Activated CD4-positive, alpha-beta T cell treated with anti-CD3 and anti-CD28 coated beads for 4 hours (primary cell): Measurements from ENCODE around the gene PRRT4.

Experiments
- DNase-seq, 2 donors: peaks; one replicate each; pipeline ENCODE4 v3.0.0-alpha.2; 2020

PRRT4 gene

DNA sequence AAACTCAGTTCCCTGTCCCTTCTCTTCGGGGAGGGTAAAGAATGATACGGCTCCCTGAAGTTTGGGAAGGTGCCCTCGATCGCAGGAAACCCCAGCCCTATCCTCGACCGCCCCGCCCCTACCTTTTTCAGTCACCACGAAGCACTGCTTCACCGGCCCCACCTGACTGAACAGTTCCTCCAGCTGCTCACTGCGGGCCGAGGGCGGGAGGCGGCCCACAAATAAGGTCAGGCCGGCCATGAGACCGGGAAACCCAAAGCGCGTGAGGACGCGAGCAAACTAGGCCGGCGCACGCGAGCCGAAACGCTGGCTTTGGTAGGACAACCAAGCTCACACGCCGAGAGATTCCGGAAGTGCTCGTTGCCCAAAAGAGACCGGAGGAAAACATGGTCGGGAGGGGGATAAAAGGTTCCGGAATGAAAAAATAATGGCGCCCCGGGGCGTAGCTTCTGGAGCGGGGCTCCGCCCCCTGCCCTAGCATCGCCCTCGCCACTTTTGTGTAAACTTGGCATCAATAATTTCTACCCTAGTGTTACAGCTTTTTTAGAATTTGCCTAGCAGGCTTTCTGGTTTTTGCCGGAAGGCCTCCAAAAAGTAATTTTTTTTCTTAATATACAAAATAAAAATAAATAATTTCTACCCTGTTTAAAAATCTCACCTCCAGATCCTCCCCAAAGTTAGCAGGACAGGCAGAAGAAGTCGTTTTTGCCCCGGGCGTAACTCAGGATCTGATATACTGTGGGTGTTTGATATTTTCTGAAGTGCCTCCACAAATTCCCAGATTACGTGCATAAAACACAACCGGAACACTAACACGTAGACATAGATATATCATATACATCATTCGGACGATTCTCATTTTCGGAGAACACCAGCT, 17.7 kb downstream of the PRRT4 start, which contains the start of gene RBM28:
RBM28 (minus strand) TSS at position 355 of the 877 bp plus-strand sequence; CDS start at position 240, 115 bp downstream.
- DNase-seq, result peak; percentile 79 to 81

DNA sequence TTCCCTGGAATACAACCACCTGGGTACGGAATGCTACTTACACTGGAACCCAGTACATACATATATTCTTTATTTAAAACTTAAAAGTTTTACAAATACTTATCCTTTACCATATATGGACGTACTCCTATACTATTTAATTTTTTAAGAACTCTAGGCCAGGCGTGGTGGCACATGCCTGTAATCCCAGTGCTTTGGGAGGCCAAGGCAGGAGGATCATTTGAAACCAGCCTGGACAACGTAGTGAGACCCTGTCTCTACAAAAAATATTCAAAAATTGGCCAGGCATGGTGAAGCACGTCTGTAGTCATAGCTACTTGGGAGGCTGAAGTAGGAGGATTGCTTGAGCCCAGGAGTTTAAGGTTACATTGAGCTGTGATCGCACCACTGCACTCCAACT, 19.8 kb downstream of the PRRT4 start:
- DNase-seq, result no peak

DNA sequence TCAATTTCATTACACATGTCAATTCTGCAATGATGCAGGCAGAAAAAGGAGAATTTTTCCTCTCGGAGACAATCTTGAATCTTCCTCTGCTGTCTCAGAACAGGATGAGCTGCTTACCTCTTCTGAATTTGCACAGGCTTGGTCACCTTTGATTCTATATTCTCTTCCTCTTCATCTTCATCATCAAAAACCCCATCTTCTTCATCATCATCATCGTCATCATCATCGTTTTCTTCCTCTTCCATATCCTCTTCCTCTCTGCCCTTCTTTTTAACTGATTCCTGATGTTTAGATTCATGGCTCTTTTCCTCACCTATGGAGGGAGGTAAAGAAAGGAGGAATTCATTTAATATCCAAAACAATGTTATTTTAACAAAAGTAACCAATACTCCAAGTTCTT, 25.8 kb downstream of the PRRT4 start:
- DNase-seq, result no peak

GRCh38 chr7:128324368-128324680, 37.2 kb downstream of the PRRT4 start:
- DNase-seq, result no peak

GRCh38 chr7:128323459-128324367, 37.8 kb downstream of the PRRT4 start:
- no peak for DNase-seq

GRCh38 chr7:128323040-128323439, 38.5 kb downstream of the PRRT4 start:
- DNase-seq, result no peak

DNA sequence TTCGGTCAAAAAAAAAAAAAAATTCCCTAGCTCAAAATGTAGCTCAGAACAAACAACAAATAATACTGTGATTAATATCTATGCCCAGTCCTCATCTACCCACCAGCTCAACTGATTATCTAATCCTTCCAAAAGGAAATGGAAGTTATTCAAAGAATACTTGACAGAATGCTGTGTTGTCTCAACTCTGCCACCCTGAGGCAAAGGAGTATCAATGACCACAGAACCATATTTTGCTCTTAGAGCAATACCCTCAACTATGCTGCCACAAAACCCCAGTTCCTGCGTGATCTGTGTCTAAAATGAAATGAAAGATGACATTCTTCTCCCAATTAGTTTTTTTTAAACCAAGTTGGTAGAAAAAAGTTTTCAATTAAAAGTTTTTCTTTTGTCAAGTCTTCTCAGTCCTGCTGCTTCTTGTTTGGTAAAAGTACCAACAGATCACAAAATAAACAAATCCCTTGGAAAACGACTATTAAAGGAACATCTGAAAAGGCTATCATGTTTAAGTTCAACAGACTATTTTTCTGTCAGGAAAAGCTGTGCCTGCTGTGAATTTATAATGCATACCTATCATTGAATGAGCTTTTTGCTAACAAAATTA, 39.3 kb downstream of the PRRT4 start:
- DNase-seq, result peak in 1 of 2 donors; percentile 8

GRCh38 chr7:128321044-128321422, 40.5 kb downstream of the PRRT4 start:
- no peak for DNase-seq

DNA sequence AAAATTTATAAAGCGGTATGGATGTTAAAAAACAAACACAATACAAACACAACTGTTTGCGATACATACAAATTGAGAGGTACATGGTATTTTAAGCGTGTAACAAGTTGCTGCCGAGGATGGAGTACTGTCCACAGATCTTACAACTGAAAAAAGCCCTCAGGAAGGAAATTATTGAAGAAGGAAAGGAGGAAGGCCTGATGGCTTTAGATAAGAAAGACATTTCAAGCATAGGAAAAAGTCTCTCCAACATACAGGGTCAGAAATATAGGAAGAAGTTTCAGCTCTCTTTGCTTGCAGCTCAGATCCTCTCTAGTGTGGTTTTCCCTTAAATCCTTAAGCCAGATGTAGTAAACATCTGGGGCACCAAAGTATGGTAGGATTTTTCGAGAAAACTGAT, 42.8 kb downstream of the PRRT4 start:
- no peak for DNase-seq

GRCh38 chr7:128311013-128311412, 50.5 kb downstream of the PRRT4 start:
- no peak for DNase-seq

- no peak for DNase-seq
Measured at GRCh38 chr7:128310499-128310898, 51.0 kb downstream of the PRRT4 start.

- no peak for DNase-seq
Measured at GRCh38 chr7:128309976-128310375, 51.5 kb downstream of the PRRT4 start.

DNA sequence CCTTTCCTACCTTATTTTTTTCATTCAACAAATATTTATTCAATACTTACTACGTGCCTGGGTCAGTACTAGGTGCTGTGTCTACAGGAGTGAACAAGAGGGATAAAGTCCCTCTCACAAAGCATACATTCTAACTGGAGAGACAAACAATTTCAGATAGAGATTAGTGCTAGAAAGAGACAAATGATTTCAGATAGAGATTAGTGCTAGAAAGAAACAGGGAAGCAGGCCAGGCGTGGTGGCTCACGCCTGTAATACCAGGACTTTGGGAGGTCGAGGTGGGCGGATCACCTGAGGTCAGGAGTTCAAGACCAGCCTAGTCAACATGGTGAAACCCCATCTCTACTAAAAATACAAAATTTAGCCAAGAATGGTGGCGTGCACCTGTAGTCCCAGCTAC, 52.4 kb downstream of the PRRT4 start:
- DNase-seq, result no peak

GRCh38 chr7:128307061-128307460, 54.4 kb downstream of the PRRT4 start:
- DNase-seq, result no peak

DNA sequence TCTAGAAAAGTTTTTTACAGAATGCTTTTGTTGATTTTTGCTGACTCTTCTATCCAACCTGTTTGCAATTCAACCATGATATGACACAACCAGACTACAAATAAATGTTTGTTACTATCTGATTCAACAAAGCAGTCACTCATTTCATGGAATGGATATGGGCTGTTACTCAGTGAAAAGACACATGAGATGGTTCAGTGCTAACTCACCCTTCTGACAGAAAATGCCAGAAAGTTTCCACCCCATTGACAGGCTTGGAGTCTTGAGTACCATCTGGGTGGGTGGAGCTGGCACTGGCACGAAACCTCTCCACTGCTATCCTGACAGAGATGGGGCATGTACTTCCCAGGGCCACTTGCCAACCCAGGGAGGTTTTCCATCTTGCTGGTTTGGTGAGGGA, 57.3 kb downstream of the PRRT4 start:
- DNase-seq, result no peak

DNA sequence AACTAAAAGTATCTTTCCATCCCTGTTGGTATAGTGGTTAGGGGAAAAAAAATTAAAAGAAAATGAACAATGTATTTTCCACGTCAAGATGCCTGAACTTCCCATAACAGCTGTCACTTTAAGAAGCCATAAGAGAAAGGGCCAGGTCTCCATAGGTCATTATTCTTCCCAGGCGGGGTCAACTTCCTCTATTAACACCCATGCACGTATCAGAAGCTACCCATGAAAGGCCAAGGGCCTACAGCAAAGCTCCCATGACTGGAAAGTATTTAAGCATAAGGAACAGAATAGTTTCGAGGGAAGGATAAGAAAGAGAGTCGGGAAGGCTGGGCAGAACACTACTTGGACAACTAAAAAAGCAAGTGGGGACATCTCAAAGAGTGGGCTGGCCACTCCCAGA, 57.8 kb downstream of the PRRT4 start:
- DNase-seq, result no peak

GRCh38 chr7:128303133-128303532, 58.4 kb downstream of the PRRT4 start:
- DNase-seq, result no peak

- no peak for DNase-seq
Measured at GRCh38 chr7:128302139-128302538, 59.4 kb downstream of the PRRT4 start.
